ENCODE data around the gene CALM1.

DNA sequence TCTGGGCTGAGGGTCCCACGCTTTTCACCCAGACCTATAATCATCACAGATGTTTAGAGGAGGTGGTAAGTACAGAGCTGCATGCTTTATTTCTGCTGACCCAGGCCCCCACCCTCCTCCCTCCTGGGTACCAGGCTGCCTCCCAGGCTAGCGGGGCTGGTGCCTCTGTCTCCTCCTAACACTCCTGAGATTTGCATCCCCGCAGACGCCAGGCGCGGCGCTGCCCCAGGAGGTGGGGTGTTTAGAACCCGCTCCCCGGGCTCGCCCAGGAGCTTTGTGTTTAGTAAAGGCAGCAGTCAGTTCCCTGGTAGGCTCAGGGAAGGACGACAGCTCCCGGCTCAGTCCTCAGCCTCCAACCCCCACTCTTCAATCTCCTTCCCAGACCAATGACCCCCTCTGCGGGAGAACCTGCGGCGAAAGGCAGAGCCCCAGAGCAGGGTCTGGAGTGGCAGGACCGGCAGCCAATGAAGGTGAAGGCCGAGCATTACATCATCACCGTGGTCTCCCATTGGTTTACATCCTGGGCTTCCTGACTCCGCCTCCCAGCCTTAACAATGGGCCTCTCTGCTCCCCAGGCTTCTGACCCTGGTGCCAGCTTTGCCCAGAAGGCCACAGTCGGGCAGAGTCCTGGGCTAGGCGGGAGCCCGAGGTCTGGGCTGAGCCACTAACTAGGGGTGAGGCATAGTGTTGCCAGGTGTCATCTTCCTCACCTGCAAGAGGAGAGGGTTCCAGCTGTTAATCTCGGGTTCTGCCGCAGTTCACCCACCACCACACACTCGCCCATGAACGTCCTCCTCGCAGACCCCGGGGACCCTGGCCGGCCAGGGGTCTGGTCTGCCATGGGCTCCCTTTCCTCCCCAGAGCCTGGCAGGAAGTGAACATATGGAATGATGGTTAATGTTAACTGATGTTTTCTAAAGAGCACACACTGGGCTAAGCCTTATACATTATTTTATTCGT, 57.5 kb downstream of the CALM1 start:
- no peak for TF ChIP-seq POLR2A (IDR thresholded peaks at IDR 0.05)
- TF ChIP-seq, protein P1, sequence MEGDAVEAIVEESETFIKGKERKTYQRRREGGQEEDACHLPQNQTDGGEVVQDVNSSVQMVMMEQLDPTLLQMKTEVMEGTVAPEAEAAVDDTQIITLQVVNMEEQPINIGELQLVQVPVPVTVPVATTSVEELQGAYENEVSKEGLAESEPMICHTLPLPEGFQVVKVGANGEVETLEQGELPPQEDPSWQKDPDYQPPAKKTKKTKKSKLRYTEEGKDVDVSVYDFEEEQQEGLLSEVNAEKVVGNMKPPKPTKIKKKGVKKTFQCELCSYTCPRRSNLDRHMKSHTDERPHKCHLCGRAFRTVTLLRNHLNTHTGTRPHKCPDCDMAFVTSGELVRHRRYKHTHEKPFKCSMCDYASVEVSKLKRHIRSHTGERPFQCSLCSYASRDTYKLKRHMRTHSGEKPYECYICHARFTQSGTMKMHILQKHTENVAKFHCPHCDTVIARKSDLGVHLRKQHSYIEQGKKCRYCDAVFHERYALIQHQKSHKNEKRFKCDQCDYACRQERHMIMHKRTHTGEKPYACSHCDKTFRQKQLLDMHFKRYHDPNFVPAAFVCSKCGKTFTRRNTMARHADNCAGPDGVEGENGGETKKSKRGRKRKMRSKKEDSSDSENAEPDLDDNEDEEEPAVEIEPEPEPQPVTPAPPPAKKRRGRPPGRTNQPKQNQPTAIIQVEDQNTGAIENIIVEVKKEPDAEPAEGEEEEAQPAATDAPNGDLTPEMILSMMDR (IDR thresholded peaks at IDR 0.05) = no peak
